Parathyroid adenoma (tissue), 2 donors: ENCODE results near the gene DDOST.
A peak's percentile ranks its signal among the peaks of the same experiment; 100 is the strongest.

Experiments
- H2AFZ ChIP-seq: fragments of 300-600 bp; sonication (generic); one replicate; pipeline ENCODE4 v1.7.0; 2017; ENCODE audit warnings: antibody characterized with exemption, mild to moderate bottlenecking
- H3K27ac ChIP-seq: fragments of 300-600 bp; sonication (generic); one replicate; pipeline ENCODE4 v1.7.0; 2017
- H3K27me3 ChIP-seq: fragments of 300-600 bp; sonication (generic); one replicate; pipeline ENCODE4 v1.7.0; 2017; ENCODE audit warnings: low read length; ENCODE audit not compliant: control insufficient read depth, insufficient read depth
- H3K36me3 ChIP-seq: fragments of 300-600 bp; sonication (generic); one replicate; pipeline ENCODE4 v1.7.0; 2017; ENCODE audit warnings: low read length; ENCODE audit not compliant: control insufficient read depth, insufficient read depth
- H3K4me1 ChIP-seq: fragments of 300-600 bp; sonication (generic); one replicate; pipeline ENCODE4 v1.7.0; 2017; ENCODE audit warnings: control low read depth
- H3K4me2 ChIP-seq: fragments of 300-600 bp; sonication (generic); one replicate; pipeline ENCODE4 v1.7.0; 2017; ENCODE audit warnings: low read length
- H3K4me3 ChIP-seq: fragments of 300-600 bp; sonication (generic); one replicate; pipeline ENCODE4 v1.7.0; 2017; ENCODE audit warnings: low read depth, low read length
- H3K79me2 ChIP-seq: fragments of 300-600 bp; sonication (generic); one replicate; pipeline ENCODE4 v1.7.0; 2017; ENCODE audit warnings: control low read depth
- H3K9ac ChIP-seq: fragments of 300-600 bp; sonication (generic); one replicate; pipeline ENCODE4 v1.7.0; 2017; ENCODE audit warnings: mild to moderate bottlenecking
- H3K9me3 ChIP-seq: fragments of 300-600 bp; sonication (generic); one replicate; pipeline ENCODE4 v1.7.0; 2017; ENCODE audit warnings: low read length; ENCODE audit not compliant: control insufficient read depth
- CTCF ChIP-seq: fragments of 300-600 bp; sonication (generic); IDR thresholded peaks from one replicate; pipeline ENCODE4 v1.7.0; 2017; ENCODE audit warnings: antibody characterized with exemption, mild to moderate bottlenecking
- donor health status: primary hyperparathyroidism.

Gene DDOST

GRCh38 chr1:20661207-20662109 lies at the start of gene DDOST:
Gene DDOST (minus strand): TSS chr1:20661369. CDS start chr1:20661350, 19 bp downstream.
- peak within 1 kb of the TSS; percentile 85 for H3K4me2 ChIP-seq
- H3K27me3 ChIP-seq, result no peaks in the 10 kb centered on the region
- H3K4me1 ChIP-seq, result no peaks in the 10 kb centered on the region
- no peaks in the 10 kb centered on the region for H3K9me3 ChIP-seq
- peak; percentile 42 for TF ChIP-seq CTCF
- peak within 1 kb of the TSS; percentile 98 for H3K4me3 ChIP-seq
- peak within 1 kb of the TSS; percentile 81 for H3K27ac ChIP-seq
- peak within 1 kb of the TSS; percentile 95 for H2AFZ ChIP-seq
- peaks cover 19% of the 10 kb centered on the region for H3K79me2 ChIP-seq
- no peaks in the 10 kb centered on the region for H3K36me3 ChIP-seq
- H3K9ac ChIP-seq, result peak within 1 kb of the TSS; percentile 46

DNA sequence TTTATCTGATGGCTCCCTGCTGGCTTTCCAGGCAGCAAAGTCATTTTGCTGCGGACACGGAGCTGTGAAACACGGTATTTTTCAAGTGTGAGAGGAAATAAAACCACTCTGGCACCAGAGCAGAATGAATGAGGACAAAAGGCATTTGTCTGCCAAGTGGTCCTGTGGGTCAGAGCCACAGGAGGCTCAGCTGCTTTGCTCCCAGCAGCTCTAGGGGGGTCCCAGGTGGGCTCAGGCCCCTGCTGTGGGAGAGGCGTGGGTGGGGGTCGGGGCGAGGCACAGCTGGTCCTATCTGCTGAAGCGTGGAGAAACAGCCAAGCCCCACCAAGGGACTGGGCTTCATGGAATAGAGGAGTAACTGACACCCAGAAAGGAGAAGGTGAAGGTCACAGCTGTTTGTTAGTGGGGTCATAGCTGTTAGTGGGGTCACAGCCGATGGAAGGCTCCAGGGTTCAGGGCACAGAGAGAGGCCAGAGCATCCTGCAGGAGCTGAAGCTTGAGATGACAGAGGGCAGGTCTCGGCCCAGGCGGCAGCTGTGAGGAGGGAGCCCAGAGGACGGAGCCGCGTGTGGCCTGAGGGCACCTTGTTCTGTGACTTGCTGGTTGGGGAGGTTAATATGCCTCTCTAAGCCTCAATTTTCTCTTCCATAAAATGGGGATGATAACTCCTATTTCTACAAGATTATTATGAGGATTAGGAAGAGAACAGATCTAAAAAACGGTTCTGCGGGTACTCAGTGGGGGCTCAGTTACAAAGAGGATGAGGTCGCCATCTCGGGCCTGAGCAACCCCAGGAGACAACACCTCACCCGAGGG lies 49.5 kb upstream of the DDOST start:
- Histone ChIP-seq H3K27me3 (no peaks in the 10 kb centered on the region), H3K27ac (no peak overlapping the region), H3K9me3 (no peaks in the 10 kb centered on the region), H2AFZ (no peak overlapping the region), H3K79me2 (no peaks in the 10 kb centered on the region), H3K9ac (no peak overlapping the region), H3K4me1 (no peaks in the 10 kb centered on the region), H3K4me2 (no peak overlapping the region), H3K4me3 (no peak overlapping the region), H3K36me3 (no peaks in the 10 kb centered on the region)
- no peak for TF ChIP-seq CTCF

- no peak for TF ChIP-seq CTCF
- Histone ChIP-seq H3K36me3 (no peaks in the 10 kb centered on the region), H3K27ac (no peak overlapping the region), H3K4me3 (no peak overlapping the region), H3K27me3 (no peaks in the 10 kb centered on the region), H2AFZ (no peak overlapping the region), H3K4me1 (no peaks in the 10 kb centered on the region), H3K4me2 (no peak overlapping the region), H3K9me3 (no peaks in the 10 kb centered on the region), H3K79me2 (no peaks in the 10 kb centered on the region), H3K9ac (no peak overlapping the region)
These were observed 48.7 kb upstream of the DDOST start for GRCh38 chr1:20709868-20710267.

DNA sequence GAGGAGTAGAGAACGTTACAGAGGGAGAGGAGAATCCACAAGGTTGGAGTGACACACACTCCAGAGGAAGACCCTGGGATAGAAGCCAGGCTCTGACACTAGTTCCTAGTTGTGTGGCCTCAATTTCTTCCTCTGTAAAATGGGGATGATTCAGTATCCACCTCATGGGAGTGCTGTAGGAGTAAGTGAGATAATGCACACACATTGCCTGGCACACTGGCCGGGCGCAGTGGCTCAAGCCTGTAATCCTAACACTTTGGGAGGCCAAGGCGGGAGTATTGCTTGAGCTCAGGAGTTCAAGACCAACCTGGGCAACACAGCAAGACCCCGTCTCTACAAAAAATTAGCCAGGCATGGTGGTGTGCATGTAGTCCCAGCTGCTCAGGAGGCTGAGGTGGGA lies 47.7 kb upstream of the DDOST start:
- Histone ChIP-seq H3K9me3 (no peaks in the 10 kb centered on the region), H3K36me3 (no peaks in the 10 kb centered on the region), H3K4me3 (no peak overlapping the region), H3K27ac (no peak overlapping the region), H3K4me2 (no peak overlapping the region), H3K79me2 (no peaks in the 10 kb centered on the region), H3K4me1 (no peaks in the 10 kb centered on the region), H2AFZ (no peak overlapping the region), H3K9ac (no peak overlapping the region), H3K27me3 (no peaks in the 10 kb centered on the region)
- no peak for TF ChIP-seq CTCF
